Effector CD8-positive, alpha-beta T cell (primary cell): ENCODE measurements around the gene PLXNB2.

Source experiments
- DNase-seq: peaks from one replicate; lab custom pipeline; 2025; lab: John Stamatoyannopoulos, UW

Gene PLXNB2

DNA sequence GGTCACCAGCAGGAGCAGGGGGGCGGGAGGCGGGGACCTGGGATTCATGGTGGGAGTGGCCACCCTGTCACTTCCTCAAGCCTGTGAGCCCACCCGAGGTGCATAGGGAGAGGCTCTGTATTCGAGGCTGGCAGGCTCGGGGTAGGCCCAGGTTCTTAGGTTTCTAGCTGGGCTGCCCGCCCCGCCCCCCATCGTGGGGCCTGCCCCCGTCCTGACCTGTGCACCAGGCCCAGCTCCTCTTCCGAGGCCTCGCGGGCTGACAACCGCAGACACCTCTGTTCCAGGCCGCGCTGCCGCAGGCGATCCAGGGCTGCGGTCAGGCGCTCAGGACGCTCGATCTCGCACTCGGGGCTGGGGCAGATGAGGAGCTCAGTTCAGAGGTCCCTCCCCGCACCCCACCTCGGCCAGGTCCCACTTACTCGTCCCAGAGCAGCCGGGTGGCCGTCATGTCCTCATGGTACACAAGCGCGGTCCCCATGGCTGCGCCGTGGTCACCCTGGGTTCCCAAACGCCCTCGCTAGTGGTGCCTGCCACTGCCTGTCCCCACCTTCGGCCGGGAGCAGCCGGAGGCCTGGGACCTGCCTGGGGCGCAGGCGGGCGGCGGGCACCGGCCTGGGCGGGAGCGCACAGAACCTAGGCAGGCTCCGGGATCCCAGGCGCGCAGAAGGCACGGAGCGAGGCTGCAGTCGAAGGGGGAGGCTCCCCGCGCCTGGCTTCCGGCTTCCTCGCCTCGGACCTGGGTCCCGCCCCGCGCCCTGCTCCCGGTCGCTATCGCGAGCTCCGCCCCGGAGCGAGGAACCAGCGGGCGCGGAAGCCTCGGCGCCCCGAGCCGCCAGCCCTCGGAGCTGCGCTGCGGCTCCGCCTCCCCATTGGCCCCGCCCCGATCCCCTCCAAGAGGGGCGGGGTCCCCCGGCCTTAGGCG is 56.6 kb downstream of the PLXNB2 start, which contains the start of gene HDAC10:
Gene HDAC10 (minus strand): TSS at position 711 of the 922 bp plus-strand sequence. CDS start 233 bp downstream, at position 478.
- DNase-seq = peak; percentile 61

DNA sequence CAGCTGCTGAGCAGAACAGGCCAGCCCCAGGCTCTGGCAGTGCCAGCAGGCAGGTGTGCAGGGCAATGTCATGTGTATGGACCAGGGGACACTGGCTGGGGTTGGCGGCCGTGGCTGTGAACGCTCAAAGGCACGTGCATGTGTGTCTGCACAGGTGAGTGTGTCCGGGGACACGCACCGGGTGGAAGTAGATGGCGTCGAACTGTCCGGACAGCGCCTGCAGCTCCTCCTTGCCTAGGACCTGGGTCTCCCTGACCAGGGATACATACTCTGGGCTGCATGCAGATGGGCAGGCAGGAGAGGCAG is 57.2 kb downstream of the PLXNB2 start:
- no peak for DNase-seq

DNA sequence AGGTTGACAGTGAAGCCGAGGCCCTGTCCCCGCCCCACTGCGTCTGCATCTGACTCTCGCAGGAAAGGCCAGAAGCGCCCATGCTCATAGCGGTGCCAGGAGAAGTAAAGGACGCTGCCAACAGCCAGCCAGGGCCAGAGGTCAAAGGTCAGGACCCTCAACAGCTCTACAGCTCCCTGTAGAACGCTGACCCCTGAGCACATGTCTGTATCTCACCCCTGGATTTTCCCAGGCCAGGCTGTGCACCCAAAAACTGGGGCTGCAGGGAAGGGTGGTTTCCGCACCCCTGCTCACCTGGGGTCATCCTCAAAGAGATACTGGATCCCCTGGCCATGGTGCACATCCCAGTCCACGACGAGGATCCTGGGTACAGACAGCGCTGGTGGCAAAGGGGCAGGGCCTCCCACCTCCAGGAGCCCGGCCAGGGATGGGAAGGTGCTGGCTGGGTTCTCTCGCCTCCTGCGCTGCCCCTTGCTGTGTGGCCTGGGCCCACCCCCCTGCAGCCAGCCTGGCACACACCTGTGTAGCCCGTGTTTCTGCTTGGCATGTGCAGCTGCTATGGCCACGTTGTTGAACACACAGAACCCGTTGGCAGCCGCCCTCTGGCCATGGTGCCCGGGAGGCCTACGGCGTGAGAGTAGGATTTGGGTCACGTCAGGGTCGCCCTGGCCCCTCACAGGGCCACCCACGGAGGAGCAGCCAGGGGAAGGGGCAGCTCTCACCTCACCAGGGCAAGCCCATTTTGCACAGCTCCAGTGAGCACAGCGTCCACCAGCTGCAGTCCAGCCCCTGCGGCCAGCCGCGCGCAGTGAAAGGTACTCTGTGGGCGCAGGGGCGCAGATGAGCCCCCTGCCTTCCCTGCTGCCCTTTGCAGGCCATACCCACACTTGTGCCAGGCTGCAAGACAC is 57.9 kb downstream of the PLXNB2 start:
- DNase-seq = no peak

DNA sequence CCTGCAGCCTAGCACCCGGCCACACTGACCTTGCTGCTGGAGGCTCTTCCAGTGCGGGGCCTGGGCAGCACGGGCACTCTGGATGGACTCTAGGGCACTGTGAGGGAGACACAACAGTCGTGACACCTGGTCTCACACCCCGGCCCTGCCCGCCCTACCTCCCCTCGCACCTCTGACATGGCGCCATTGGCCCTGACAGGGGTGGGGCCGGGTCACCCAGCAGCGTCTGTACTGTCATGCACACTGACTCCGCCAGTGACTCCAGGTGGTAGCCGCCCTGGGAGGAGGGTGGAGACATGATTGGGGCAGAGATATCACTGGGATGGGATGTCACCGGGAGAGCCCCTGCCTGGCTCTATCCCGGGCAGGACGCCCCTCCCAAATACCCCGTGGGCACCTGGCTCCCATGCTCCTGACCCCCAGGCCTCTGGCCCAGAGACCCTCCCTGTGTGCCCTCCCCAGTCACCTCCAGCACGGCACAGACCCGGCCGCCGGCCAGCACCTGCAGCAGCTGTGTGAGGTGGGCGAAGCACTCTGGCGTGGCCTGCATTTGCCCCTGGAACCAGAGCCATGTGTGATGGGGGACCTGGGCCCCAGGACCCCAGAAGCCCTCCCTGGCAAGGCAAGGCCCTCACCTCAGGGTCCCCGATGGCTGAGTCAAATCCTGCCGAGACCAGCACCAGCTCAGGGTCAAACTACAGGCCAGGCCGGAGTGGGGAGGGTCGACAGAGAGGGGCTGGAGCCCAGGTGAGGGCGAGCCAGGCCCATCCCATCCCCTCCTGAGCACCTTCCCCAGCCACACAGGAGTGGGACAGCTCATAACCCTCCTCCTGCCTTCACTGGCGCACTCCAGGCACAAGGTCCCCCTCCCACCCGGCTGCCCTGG is 59.0 kb downstream of the PLXNB2 start:
- DNase-seq = no peak

DNA sequence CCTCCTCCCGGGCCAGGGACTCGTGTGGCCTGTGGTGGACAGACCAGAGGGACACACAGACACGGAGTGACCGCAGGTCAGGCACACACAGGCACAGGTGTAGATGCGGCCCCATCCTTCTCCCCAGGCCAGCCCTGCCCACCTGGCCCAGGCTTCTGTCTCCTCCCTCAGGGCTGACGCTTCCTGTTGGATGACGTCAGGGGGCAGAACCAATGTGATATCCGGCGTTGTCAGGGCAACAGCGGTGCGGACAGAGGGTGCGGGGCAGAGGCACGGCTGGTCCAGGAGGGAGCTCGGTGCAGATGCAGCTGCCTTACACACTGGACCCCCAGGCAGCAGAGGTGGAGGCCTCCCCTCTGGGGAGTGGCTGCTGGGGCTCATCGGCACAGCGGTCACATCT is 59.7 kb downstream of the PLXNB2 start:
- DNase-seq = no peak

DNA sequence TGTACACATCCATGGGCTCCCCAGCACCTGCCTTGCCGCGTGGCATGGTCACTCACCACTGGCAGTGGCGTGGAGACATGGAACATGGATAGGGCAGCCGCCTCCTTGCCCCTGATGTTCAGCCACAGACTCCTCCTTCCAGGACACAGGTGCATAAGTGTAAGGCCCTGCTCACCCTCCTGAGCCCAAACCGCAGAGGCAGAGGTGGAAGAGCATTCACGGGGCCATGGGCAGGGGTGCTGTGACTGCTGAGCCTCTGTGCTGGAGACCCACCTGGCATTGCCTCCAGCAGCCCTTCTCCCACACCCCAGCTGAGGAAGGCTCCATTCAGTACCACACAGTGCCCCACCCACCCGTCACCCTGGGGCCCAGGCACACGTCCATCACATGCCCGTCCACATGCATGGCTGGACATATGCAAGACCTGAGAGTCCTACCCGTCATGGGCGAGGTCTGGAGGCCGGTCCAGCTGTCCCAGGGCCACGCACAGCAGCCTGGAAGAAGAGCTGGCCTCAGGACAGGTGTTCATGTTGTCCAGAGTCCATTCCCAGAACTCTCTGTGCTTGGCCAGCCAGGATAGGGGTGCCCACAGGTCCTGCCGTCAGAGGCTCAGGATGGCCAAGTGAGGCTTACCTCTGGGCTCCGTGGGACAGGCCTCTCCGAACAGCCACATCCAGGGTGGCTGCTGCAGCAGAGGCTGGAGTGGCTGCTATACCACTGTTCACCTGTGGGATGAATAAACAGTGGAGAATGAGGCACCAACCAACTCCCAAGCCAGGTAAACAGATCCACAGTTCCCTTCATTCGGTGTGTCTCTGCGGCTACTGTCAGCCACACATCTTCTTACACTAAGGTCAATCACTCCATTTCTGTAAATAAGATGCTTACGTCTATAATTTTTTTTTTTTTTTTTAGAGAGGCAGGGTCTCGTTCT is 60.9 kb downstream of the PLXNB2 start:
- DNase-seq = no peak

DNA sequence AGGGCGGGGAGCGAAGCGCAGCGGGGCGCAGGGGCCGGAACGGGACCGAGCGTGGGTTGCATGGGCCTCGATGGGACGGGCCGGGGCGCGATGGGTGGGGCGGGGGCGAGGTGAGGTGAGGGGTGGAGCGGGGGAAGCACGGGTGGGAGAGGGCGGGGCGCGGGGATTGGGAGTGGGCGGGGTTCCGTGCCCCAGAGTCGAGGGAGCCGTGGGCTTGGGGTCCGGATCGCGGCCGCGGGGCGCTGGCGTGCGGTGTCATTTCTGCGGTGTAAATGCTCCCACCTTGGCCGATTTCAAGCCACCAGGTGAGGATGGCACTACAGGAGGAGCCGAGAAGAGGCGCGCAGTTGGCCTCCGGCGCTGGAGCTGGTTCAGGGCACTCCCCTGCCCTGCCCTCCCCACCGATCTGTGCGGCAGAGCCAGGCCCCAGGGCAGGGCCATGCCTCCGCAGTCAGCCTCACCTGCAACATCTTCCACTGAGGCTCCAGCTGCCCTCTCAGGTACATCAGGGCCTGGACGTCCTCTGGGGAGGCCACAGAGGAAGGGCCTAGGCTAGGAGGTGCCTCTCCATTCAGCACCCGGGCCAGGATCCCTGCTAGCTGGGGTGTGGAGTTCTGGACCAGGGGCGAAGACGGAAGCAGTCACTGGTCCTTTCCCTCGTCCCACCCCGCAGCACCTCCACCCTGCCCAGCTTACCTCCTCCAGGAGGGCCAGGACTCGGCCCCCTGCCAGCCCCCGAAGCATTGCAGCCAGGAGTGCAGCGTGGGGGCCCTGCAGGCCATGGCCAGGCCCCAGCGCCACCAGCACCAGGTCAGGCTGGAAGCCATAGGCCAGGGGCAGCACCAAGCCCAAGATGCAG is 62.0 kb downstream of the PLXNB2 start:
- peak; percentile 73 for DNase-seq

DNA sequence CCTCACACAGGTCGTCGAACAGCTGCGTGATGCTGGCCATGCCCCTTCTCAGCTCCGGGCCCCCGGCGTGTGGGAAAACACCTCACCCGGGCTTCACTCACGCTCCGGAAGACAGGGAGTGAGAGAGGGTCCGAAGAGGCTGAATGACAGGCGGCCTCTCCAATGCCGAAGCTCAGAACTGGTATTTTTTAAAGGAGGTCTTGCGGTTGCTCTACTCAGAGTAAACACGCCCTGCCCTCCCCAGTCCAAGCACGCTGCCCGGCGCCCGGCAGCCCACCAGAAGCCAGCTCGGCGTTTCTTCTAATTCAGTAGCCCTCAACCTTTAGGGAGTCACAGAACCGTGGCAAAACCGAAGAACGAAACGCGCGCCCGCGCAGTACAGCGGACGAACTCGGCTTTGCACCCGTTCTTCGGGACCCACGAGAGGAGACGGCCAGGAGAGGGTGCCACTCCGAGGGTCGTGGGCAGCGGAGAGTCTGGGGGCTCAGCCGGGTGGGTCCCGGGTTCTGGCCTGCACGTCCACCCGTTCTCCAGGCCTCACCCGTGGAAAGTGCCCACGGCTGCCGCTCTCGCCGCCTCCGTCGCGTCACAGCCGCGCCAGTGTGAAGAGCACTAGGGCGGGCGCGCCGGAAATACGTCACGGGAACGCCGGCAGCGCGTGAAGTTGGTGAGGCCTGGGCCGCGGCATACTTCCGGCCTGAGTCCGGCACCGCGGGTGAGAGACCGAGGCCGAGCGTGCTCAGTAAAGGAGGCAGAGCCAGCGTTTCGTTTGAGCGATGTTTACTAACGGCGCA is 62.8 kb downstream of the PLXNB2 start, which contains the start of gene TUBGCP6:
Gene TUBGCP6 (minus strand): TSS at position 604 of the 794 bp plus-strand sequence. CDS start 564 bp downstream, at position 40.
- peak; percentile 80 for DNase-seq

DNA sequence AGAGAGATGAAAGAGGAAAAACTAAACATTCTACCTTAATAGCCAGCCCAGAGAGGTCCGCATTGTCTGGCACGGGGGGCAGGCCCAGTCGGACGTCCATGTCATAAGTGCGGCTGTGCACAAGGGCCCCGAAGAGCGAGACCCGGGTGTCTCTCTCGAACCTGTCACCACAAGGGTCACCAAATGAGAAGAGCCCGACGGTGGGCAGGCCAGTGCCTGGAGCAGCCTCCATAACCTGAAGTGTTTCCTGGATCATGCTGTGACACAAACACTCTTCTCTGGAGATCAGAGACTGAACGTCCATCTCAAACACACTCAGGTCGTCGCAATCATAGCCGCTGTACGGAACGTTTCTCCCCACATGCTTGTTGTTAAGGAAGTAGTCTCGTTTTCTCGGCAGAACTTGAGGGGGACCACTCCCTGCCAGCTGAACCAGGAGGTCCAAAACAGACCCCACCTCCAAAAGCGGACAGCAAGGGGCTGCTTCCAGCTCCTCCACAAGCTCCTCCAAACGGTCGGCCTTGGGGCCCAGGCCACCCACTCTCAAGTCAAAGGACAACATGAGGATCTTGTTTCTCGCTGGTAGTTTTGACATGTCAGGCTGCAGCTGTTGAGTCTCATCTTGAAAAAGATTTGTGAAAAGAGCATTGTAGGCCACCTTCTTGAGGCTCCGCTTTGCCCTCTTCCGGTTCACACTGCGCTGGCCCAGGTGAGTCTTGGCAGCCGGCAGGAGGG is 63.6 kb downstream of the PLXNB2 start:
- no peak for DNase-seq

DNA sequence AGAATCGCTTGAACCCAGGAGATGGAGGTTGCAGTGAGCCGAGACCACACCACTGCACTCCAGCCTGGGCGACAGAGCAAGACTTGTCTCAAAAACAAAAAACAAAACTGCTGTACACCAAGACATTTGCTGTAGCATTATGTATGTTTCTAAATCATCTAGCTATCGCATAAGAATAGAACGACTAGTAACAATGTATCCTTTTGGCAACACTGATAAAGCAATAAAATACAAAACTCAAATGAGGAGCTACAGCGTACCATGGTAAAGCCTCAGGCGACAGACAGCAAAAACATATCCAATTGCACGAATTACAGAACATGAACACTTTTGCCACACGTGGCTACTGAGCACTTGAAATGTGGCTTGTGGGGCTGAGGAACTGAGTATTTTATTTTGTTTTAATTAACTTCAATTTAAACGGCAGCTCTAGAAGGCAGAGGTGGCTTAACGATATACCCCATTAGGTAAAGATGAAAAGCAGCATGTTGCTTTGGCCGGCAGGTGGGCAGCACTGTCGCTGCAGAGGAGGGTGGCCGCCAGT is 65.0 kb downstream of the PLXNB2 start:
- no peak for DNase-seq

DNA sequence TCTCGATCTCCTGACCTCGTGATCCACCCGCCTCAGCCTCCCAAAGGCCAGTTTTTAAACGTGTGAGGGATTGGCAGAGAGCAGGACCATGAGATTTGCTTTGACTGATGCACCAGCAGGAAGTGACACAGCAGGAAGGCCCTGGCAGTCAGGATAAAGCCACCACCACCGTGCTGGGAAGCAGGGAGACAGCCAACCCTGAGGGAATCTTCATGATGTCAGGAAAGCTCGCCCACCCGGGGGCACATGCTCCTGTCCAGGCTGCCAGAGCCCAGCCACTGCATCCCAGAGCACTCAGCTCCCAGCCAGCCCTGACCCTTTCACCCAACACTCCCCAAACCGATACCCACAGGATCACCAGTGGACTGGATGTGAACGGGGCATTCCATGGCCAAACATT is 68.7 kb downstream of the PLXNB2 start:
- no peak for DNase-seq

DNA sequence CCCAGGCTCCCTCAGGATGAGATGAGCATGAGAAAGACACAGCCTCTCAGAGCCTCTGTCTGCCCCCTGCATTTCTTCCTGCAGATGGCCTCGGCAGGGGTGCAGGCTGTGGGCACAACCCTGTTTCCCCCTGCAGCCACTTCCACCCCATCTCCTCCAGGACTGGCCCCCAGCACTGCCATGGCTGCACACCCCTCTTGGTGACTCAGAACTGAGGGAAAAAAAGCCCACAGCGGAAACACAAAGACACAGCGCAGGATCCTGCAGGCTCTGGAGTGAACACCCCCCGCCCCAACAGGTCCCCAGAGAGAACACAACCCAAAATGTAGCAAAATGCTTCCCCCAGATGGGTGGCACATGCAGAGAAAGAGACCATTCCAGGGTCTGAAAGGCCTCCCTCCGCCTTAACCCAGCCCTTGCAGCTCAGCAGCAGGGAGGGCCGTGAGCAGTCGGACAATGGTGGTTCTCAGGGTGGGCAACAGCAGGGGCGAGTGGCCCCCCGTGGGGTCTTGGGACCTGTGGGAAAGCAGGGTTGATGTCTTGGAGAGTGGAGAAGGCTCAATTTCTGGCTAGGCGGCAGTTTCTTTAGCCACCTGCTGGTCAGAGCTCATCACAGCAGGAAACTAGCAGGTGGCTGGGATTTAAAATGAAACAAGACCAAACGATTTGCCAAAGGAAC is 70.6 kb downstream of the PLXNB2 start:
- no peak for DNase-seq

DNA sequence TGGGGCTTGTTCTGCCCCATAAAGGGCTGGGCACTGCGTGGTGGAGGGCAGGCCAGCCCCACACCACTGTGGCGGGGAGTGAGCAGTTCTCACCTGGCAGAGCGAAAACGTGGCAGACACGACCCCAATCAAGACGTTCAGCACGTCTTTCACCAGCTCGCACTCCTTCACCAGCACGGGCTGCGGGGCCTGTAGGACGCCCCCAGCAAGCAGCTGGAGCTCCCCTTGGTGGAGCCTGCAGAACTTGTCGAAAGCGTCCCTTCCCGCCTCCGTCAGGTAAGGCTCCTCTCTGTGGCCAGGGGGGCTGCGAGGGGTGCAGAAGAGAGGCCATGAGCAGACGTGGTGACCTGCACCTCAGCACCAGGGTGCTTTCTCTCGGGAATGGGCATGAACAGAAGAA is 74.2 kb downstream of the PLXNB2 start:
- no peak for DNase-seq

DNA sequence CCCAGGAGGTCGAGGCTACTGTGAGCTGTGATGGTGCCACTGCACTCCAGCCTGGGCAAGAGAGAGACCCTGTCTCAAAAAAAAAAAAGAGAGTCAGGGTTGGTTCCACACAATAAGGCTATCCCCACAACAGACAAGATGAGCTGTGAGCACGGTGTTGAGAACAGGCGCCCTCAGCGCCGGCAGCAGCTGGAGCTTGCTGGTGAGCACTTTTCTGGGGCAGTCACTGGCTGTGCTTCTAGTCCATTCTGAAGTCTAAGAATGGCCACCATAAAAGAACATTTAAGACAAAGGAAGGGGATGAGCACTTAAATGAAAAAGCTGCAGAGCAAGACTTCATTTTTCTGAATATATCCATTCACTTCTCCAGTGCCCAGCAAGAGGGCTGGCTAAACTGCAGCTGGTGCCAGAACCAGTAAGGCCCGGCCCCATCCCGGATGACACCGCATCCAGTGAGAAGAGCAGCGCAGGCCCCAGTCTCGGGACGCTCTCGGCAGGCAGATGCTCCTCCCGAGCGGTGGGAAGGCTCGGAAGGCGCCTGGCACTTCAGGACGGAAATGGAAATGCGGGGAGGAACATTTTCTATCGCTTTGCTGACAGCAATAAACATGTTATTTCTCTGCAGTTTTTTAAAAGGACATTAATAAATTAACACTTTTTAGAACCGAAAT is 74.8 kb downstream of the PLXNB2 start:
- DNase-seq = no peak

DNA sequence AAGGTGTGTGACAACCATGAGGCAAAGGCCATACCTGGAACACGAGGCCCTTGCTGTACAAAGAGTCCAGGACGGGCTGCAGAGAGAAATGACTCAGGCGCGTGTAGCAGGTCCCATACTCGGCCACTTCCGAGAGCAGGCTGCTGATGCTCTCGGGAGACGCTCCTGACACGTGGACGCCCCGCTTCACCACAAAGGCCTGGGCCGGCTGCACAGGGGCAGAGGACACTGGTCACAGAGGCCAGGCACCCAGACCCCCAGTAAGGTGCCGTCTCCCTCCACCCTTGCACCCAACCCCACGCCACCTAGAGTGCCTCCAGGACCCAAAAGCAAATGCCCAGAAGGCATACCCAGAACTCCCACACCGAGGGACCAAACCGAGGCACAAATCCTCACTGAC is 78.1 kb downstream of the PLXNB2 start:
- no peak for DNase-seq

DNA sequence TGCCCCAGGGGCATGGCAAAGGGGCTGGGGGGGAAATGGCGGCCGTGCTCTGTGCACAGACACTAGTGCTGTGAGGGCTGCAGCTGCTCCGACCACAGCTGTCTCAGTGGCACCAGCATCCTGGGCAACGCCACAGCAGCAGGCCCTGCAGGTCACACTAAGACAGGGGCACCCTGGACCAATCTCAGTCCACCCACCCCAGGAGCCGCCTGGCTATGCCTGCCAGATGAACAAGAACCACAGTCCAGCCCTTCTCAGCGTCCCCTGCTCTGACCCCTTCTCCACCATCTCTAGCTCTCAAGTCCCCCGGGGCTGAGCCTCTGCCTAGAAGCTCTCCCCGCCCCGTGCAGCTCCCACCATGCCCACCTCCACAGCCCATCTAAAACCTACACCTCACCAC is 79.1 kb downstream of the PLXNB2 start:
- DNase-seq = no peak
